Endothelial cell of umbilical vein (primary cell): ENCODE results near the gene C1QB. TPM values are rescaled to one million over a fixed set of nuclear protein-coding genes. Genes with fewer than 3 reads are reported as not detected.
A peak's percentile ranks its signal among the peaks of the same experiment; 100 is the strongest.
"Not testable (repeated sequence)": the region's sequence is repeated elsewhere in the genome, so short reads cannot be mapped to it uniquely, and the experiment has no call there.

Experiments
- BruUV-seq: library from RNA; stranded (reverse); fragments of 400-500 nt; replicated peaks from 2 replicates; lab custom pipeline; 2021; lab: Mats Ljungman, UMichigan
- CTCF ChIA-PET: fragments of 300-600, 350-600 bp; sonication (Branson Sonifier 250); formaldehyde crosslinking; loops from one replicate; lab custom pipeline; 2021; ENCODE audit warnings: antibody characterized with exemption, inconsistent platforms; lab: Charles Lee
- POLR2A ChIA-PET: fragments of 300-600, 350-600 bp; sonication (Branson Sonifier 250); formaldehyde crosslinking; loops from one replicate; lab custom pipeline; 2021; ENCODE audit warnings: antibody characterized with exemption, inconsistent platforms; lab: Charles Lee
- DNase-seq: peaks from one replicate; pipeline ENCODE4 v3.0.0-alpha.2; 2011; ENCODE audit warnings: low read depth, low spot score
- FAIRE-seq: peaks from 2 replicates; lab custom pipeline; 2011; peaks lifted over from hg19 to GRCh38; lab: Jason Lieb, UNC
- H2AFZ ChIP-seq: 2 replicates; pipeline ENCODE4 v1.6.0; 2012; ENCODE audit warnings: low read depth, low read length, control low read depth, inconsistent platforms
- H3K27ac ChIP-seq: 2 replicates; pipeline ENCODE4 v1.5.1; 2011; ENCODE audit warnings: low read depth, mild to moderate bottlenecking, control low read depth, low read length, moderate library complexity; ENCODE audit not compliant: insufficient read depth
- H3K27me3 ChIP-seq, 2 experiments: 2 replicates each; pipeline versions ENCODE4 v1.6.0 to v1.6.1; 2011; ENCODE audit warnings: low read length in 2 of 2, mixed read lengths in 1 of 2; ENCODE audit not compliant: control insufficient read depth in 2 of 2, insufficient read depth in 2 of 2
- H3K36me3 ChIP-seq, 2 experiments: 2 replicates in 1 of 2; 3 replicates in 1 of 2; pipeline ENCODE4 v1.5.1; 2011; ENCODE audit warnings: low read length in 2 of 2, mild to moderate bottlenecking in 1 of 2, moderate library complexity in 1 of 2; ENCODE audit not compliant: control insufficient read depth in 2 of 2, insufficient read depth in 2 of 2; ENCODE audit errors: extremely low read depth in 1 of 2
- H3K4me1 ChIP-seq: 3 replicates; pipeline ENCODE4 v1.5.1; 2011; ENCODE audit warnings: mild to moderate bottlenecking, low read length; ENCODE audit not compliant: control insufficient read depth, insufficient read depth; ENCODE audit errors: extremely low read depth
- H3K4me2 ChIP-seq: 2 replicates; pipeline ENCODE4 v1.6.1; 2011; ENCODE audit warnings: low read length, control low read depth, mixed read lengths; ENCODE audit not compliant: insufficient read depth
- H3K4me3 ChIP-seq, 3 experiments: fragments of 200-600 bp in 1 of 3; sonication (generic), shearing (Covaris generic) in 1 of 3; replicated peaks in 1 of 3; 2 replicates each; pipeline ENCODE4 v1.5.1; 2011 to 2016; ENCODE audit warnings: control low read depth in 3 of 3, low read length in 3 of 3, mild to moderate bottlenecking in 2 of 3, inconsistent platforms in 1 of 3, low read depth in 1 of 3, moderate library complexity in 1 of 3; ENCODE audit not compliant: insufficient read depth in 1 of 3
- H3K79me2 ChIP-seq: 2 replicates; pipeline ENCODE4 v1.6.0; 2012; ENCODE audit warnings: low read length, inconsistent platforms; ENCODE audit not compliant: control insufficient read depth, insufficient read depth
- H3K9ac ChIP-seq: replicated peaks from 2 replicates; pipeline ENCODE3; 2011; ENCODE audit warnings: low read length, control low read depth; ENCODE audit not compliant: insufficient read depth; ENCODE audit errors: extremely low read depth
- H3K9me1 ChIP-seq: replicated peaks from 3 replicates; pipeline ENCODE4 v1.6.0; 2011; ENCODE audit warnings: mild to moderate bottlenecking, low read length; ENCODE audit not compliant: control insufficient read depth, insufficient read depth; ENCODE audit errors: extremely low read depth
- H3K9me3 ChIP-seq: replicated peaks from 2 replicates; pipeline ENCODE4 v1.5.1; 2012; ENCODE audit warnings: low read length, inconsistent platforms; ENCODE audit not compliant: control insufficient read depth, insufficient read depth
- H4K20me1 ChIP-seq: replicated peaks from 2 replicates; pipeline ENCODE3; 2011; ENCODE audit warnings: mild to moderate bottlenecking, low read length; ENCODE audit not compliant: control insufficient read depth, insufficient read depth; ENCODE audit errors: extremely low read depth
- CTCF ChIP-seq, 2 donors: IDR thresholded peaks; 1 replicate in 1 of 2; 2 replicates in 1 of 2; pipeline ENCODE4 v1.5.1; 2011; ENCODE audit warnings: low read length in 2 of 2, mild to moderate bottlenecking in 2 of 2, moderate library complexity in 2 of 2, control low read depth in 1 of 2, inconsistent platforms in 1 of 2, low read depth in 1 of 2; ENCODE audit not compliant: insufficient read depth in 1 of 2; ENCODE audit errors: extremely low read depth in 1 of 2
- EZH2 ChIP-seq: IDR thresholded peaks from 2 replicates; pipeline ENCODE4 v1.6.1; 2012; ENCODE audit warnings: borderline replicate concordance, low read depth, mild to moderate bottlenecking, moderate library complexity, low read length, inconsistent platforms; ENCODE audit not compliant: severe bottlenecking
- FOS ChIP-seq: IDR thresholded peaks from 2 replicates; pipeline ENCODE4 v1.6.1; 2011; ENCODE audit warnings: mild to moderate bottlenecking, low read length, moderate library complexity, borderline replicate concordance; ENCODE audit not compliant: insufficient read depth
- GATA2 ChIP-seq: IDR thresholded peaks from 2 replicates; pipeline ENCODE4 v1.7.0; 2011; ENCODE audit warnings: low read depth, mild to moderate bottlenecking, moderate library complexity, mixed read lengths, low read length; ENCODE audit not compliant: insufficient read length, insufficient read depth
- JUN ChIP-seq: IDR thresholded peaks from 2 replicates; pipeline ENCODE4 v1.6.1; 2011; ENCODE audit warnings: borderline replicate concordance, low read depth; ENCODE audit not compliant: insufficient read length, insufficient read depth
- MAX ChIP-seq: IDR thresholded peaks from 2 replicates; pipeline ENCODE4 v1.6.1; 2011; ENCODE audit not compliant: insufficient read depth, insufficient read length
- MYC ChIP-seq: IDR thresholded peaks from one replicate; pipeline ENCODE4 v1.6.1; 2011; ENCODE audit warnings: mild to moderate bottlenecking, low read depth, low read length
- POLR2A ChIP-seq: IDR thresholded peaks from 2 replicates; pipeline ENCODE4 v1.6.1; 2012; ENCODE audit warnings: low read depth, mild to moderate bottlenecking, control low read depth, low read length
- dilution Hi-C: fragments of 300-500 bp; cut with MboI; formaldehyde crosslinking; loops from one replicate; pipeline ENCODE4 v1.15.0; 2019; ENCODE audit warnings: low sequenced_read_pairs; ENCODE audit not compliant: extremely low pct_ligation_motif_present
- intact Hi-C: fragments of 100-400 bp; cut with micrococcal nuclease; formaldehyde crosslinking; loops from one replicate; pipeline ENCODE4 v1.10.0; 2022
- polyA plus RNA-seq, 4 experiments: library from polyadenylated mRNA; depleted of rRNA in 3 of 4; stranded (reverse) in 3 of 4; unstranded in 1 of 4; fragments of >200 nt; gene quantifications; 2 replicates each; pipeline versions ENCODE4 v1.2.1 to v1.2.3, GENCODE V29; 2011 to 2012; ENCODE audit warnings: missing spikeins in 1 of 4
- total RNA-seq: library from RNA; stranded (reverse); gene quantifications from 2 replicates; pipeline ENCODE4 v1.2.3, GENCODE V29; 2021

Gene C1QB
- total and polyA plus RNA-seq, 2 donors (not counting 3 experiments of a cell fraction or from before 2014, with no cell fraction given): not detected

DNA sequence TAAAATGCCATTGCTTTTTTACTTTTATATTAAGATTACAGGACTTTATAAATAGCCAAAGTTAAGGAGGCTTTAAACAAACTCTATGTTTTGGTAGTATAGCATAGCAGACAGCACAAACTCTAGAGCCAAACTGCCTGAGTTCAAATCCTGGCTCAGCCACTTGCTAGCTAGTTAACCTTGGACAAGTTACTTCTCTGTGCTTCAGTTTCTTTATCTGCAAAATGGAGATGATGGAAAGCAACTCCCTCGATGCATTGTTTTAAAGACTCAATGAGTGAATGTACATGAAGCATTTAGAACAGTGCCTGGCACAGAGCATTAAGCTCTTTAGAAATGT lies 21.3 kb downstream of the C1QB start:
- Histone ChIP-seq H3K4me1 (peaks cover 10% of the 10 kb centered on the region), H3K4me3 (no peak overlapping the region), H3K36me3 (no peaks in the 10 kb centered on the region), H3K27me3 (peaks cover 11 to 12% of the 10 kb centered on the region in 2 experiments), H3K9me1 (no peaks in the 10 kb centered on the region), H3K79me2 (no peaks in the 10 kb centered on the region), H3K9me3 (no peaks in the 10 kb centered on the region), H4K20me1 (no peaks in the 10 kb centered on the region), H3K9ac (no peak overlapping the region), H2AFZ (no peak overlapping the region), H3K27ac (no peak overlapping the region), H3K4me2 (no peak overlapping the region)
- DNase-seq: no peak
- FAIRE-seq: no peak
- TF ChIP-seq JUN (no peak), MYC (no peak), GATA2 (no peak), MAX (no peak), CTCF (IDR thresholded peaks at IDR 0.05; ENCODE audit: extremely low read depth in 1 of 2, insufficient read depth in 1 of 2, low read depth in 1 of 2, low read length in 2 of 2) (no peak), EZH2 (peak; percentile 19), FOS (no peak), POLR2A (no peak)
- POLR2A ChIA-PET: no interaction called here
- intact Hi-C loops: loop anchor here (1.0 to 2.0 kb wide), 6 partner anchors 30 to 290 kb away; no protein-coding TSS in a partner anchor
- dilution Hi-C loops: loop anchor here (25.0 kb wide), 1 partner anchor 288 kb away; the partner anchor contains the start of gene LACTBL1
- no TSS peak for BruUV-seq
- CTCF ChIA-PET: interaction anchor here (0.7 to 5.8 kb wide), 34 partner anchors 9 to 291 kb away, joined by 3 to 149 read pairs (median 4); no protein-coding TSS in a partner anchor

- H3K9me1 ChIP-seq, H2AFZ ChIP-seq, H3K4me2 ChIP-seq, H3K9ac ChIP-seq, intact Hi-C loops, BruUV-seq, H3K36me3 ChIP-seq, H3K4me3 ChIP-seq, POLR2A ChIA-PET, H4K20me1 ChIP-seq, dilution Hi-C loops, DNase-seq, H3K27ac ChIP-seq, H3K9me3 ChIP-seq, H3K79me2 ChIP-seq: not testable (repeated sequence)
- peaks cover 10% of the 10 kb centered on the region for H3K4me1 ChIP-seq
- peaks cover 8 to 12% of the 10 kb centered on the region in 2 experiments for H3K27me3 ChIP-seq
- CTCF ChIA-PET: interaction anchor here (2.1 to 5.8 kb wide), 4 partner anchors 27 to 255 kb away, joined by 15 to 149 read pairs (median 72); no protein-coding TSS in a partner anchor
- FAIRE-seq: peak; percentile 42
Observed at GRCh38 chr1:22676151-22676550, 23.1 kb downstream of the C1QB start.
